ENCODE measurements around the gene C6orf52.

DNA sequence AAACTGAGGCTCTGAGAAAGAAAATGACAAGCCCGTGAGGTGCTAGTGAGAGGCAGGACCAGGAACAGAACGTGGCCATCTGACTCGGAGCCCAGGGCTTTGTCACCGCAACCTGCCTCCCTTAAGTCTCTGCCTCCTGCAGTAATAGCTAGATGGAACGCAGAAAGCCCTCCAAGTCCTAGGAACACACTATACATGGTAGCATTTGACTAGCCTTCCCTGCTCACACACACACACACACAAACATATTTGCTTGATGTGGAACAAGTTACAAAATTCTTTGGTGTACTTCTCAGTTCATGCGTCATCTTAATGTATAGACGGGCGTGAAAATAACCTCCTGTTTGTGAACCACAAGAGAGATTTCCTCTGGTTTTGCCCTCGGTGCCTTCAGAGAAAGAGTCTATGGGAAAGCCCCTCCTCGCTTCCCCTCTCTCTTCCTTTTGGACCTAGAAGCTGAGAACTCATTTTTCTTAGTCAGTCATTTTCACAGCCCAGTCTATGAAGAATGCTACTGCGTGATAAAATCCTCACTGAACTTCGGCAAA, 38.8 kb downstream of the C6orf52 start:
- no peak for TF ChIP-seq EP300 (IDR thresholded peaks at IDR 0.05; ENCODE audit: low read depth)
- TF ChIP-seq, protein P1, sequence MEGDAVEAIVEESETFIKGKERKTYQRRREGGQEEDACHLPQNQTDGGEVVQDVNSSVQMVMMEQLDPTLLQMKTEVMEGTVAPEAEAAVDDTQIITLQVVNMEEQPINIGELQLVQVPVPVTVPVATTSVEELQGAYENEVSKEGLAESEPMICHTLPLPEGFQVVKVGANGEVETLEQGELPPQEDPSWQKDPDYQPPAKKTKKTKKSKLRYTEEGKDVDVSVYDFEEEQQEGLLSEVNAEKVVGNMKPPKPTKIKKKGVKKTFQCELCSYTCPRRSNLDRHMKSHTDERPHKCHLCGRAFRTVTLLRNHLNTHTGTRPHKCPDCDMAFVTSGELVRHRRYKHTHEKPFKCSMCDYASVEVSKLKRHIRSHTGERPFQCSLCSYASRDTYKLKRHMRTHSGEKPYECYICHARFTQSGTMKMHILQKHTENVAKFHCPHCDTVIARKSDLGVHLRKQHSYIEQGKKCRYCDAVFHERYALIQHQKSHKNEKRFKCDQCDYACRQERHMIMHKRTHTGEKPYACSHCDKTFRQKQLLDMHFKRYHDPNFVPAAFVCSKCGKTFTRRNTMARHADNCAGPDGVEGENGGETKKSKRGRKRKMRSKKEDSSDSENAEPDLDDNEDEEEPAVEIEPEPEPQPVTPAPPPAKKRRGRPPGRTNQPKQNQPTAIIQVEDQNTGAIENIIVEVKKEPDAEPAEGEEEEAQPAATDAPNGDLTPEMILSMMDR (IDR thresholded peaks at IDR 0.05) = no peak
